ENCODE data around the gene FAM149B1.

FAM149B1 gene

GRCh38 chr10:73167783-73168464 lies at the start of gene FAM149B1, which contains the start of gene ECD:
TSS of gene FAM149B1 (plus strand) at chr10:73168119. CDS start at chr10:73168340, 221 bp downstream.
TSS of gene ECD (minus strand) at chr10:73168008. CDS start at chr10:73163937, 4,071 bp downstream.
- TF ChIP-seq EZH2 (IDR thresholded peaks at IDR 0.05; ENCODE audit: borderline replicate concordance, low read depth, low read length, severe bottlenecking) (no peak), CTCF (IDR thresholded peaks at IDR 0.05; ENCODE audit: borderline replicate concordance, extremely low read depth, low read length, poor library complexity, severe bottlenecking) (peak; percentile 21)
- Histone ChIP-seq H2AFZ (ENCODE audit: low read depth, low read length) (peak within 1 kb of the TSS; percentile 92), H3K36me3 (ENCODE audit: insufficient read depth, low read length) (peaks cover 10% of the 10 kb centered on the region; the same call in 1 of the 2 replicates), H3K27ac (ENCODE audit: low read length) (peak within 1 kb of the TSS; percentile 88), H3K79me2 (ENCODE audit: insufficient read depth, low read length) (peaks cover 63% of the 10 kb centered on the region), H3K9ac (ENCODE audit: low read depth, low read length) (peak within 1 kb of the TSS; percentile 82), H3K27me3 (ENCODE audit: insufficient read depth, low read length, poor library complexity) (no peaks in the 10 kb centered on the region), H3K4me2 (ENCODE audit: insufficient read depth, low read length) (peak within 1 kb of the TSS; percentile 97), H3K9me3 (ENCODE audit: insufficient read depth, low read length, severe bottlenecking) (no peaks in the 10 kb centered on the region), H3K4me3 (ENCODE audit: low read depth in 1 of 2, low read length in 2 of 2) (peak within 1 kb of the TSS; percentile 61 to 94), H4K20me1 (ENCODE audit: insufficient read depth, low read length) (no peaks in the 10 kb centered on the region), H3K4me1 (ENCODE audit: insufficient read depth, low read length) (peaks cover 46% of the 10 kb centered on the region)
- DNase-seq (peak; percentile 89), ATAC-seq (ENCODE audit: insufficient read depth, low read depth) (peak; percentile 94)

GRCh38 chr10:73119457-73119856 lies 48.5 kb upstream of the FAM149B1 start:
- Histone ChIP-seq H3K4me2 (ENCODE audit: insufficient read depth, low read length) (no peak overlapping the region), H3K27ac (ENCODE audit: low read length) (no peak overlapping the region), H2AFZ (ENCODE audit: low read depth, low read length) (no peak overlapping the region), H3K27me3 (ENCODE audit: insufficient read depth, low read length, poor library complexity) (no peaks in the 10 kb centered on the region), H3K36me3 (ENCODE audit: insufficient read depth, low read length) (peaks cover 14% of the 10 kb centered on the region; the same call in 1 of the 2 replicates), H3K79me2 (ENCODE audit: insufficient read depth, low read length) (no peaks in the 10 kb centered on the region), H4K20me1 (ENCODE audit: insufficient read depth, low read length) (no peaks in the 10 kb centered on the region), H3K9me3 (ENCODE audit: insufficient read depth, low read length, severe bottlenecking) (no peaks in the 10 kb centered on the region), H3K4me3 (ENCODE audit: low read depth in 1 of 2, low read length in 2 of 2) (no peak overlapping the region), H3K9ac (ENCODE audit: low read depth, low read length) (no peak overlapping the region), H3K4me1 (ENCODE audit: insufficient read depth, low read length) (no peaks in the 10 kb centered on the region)
- TF ChIP-seq CTCF (IDR thresholded peaks at IDR 0.05; ENCODE audit: borderline replicate concordance, extremely low read depth, low read length, poor library complexity, severe bottlenecking) (no peak), EZH2 (IDR thresholded peaks at IDR 0.05; ENCODE audit: borderline replicate concordance, low read depth, low read length, severe bottlenecking) (no peak)
- DNase-seq (no peak), ATAC-seq (ENCODE audit: insufficient read depth, low read depth) (no peak)

- no peak overlapping the region for H3K27ac ChIP-seq (ENCODE audit: low read length)
- H3K9me3 ChIP-seq (ENCODE audit: insufficient read depth, low read length, severe bottlenecking): no peaks in the 10 kb centered on the region
- H3K4me1 ChIP-seq (ENCODE audit: insufficient read depth, low read length): no peaks in the 10 kb centered on the region
- TF ChIP-seq EZH2 (IDR thresholded peaks at IDR 0.05; ENCODE audit: borderline replicate concordance, low read depth, low read length, severe bottlenecking): no peak
- peaks cover 17% of the 10 kb centered on the region for H3K36me3 ChIP-seq (ENCODE audit: insufficient read depth, low read length)
- H3K27me3 ChIP-seq (ENCODE audit: insufficient read depth, low read length, poor library complexity): no peaks in the 10 kb centered on the region
- no peaks in the 10 kb centered on the region for H4K20me1 ChIP-seq (ENCODE audit: insufficient read depth, low read length)
- H3K4me2 ChIP-seq (ENCODE audit: insufficient read depth, low read length): no peak overlapping the region
- no peaks in the 10 kb centered on the region for H3K79me2 ChIP-seq (ENCODE audit: insufficient read depth, low read length)
- no peak overlapping the region for H3K4me3 ChIP-seq (ENCODE audit: low read depth in 1 of 2, low read length in 2 of 2)
- ATAC-seq (ENCODE audit: insufficient read depth, low read depth) (no peak), DNase-seq (no peak)
- H3K9ac ChIP-seq (ENCODE audit: low read depth, low read length): no peak overlapping the region
- H2AFZ ChIP-seq (ENCODE audit: low read depth, low read length): no peak overlapping the region
Measured at GRCh38 chr10:73119952-73120351, 48.0 kb upstream of the FAM149B1 start.

GRCh38 chr10:73126343-73126742 lies 41.6 kb upstream of the FAM149B1 start:
- Histone ChIP-seq H3K4me3 (ENCODE audit: low read depth in 1 of 2, low read length in 2 of 2) (no peak overlapping the region), H3K9ac (ENCODE audit: low read depth, low read length) (no peak overlapping the region), H3K79me2 (ENCODE audit: insufficient read depth, low read length) (no peaks in the 10 kb centered on the region), H3K27me3 (ENCODE audit: insufficient read depth, low read length, poor library complexity) (no peaks in the 10 kb centered on the region), H2AFZ (ENCODE audit: low read depth, low read length) (no peak overlapping the region), H3K27ac (ENCODE audit: low read length) (no peak overlapping the region), H3K36me3 (ENCODE audit: insufficient read depth, low read length) (peaks cover 50% of the 10 kb centered on the region), H3K4me2 (ENCODE audit: insufficient read depth, low read length) (no peak overlapping the region), H4K20me1 (ENCODE audit: insufficient read depth, low read length) (no peaks in the 10 kb centered on the region), H3K4me1 (ENCODE audit: insufficient read depth, low read length) (no peaks in the 10 kb centered on the region), H3K9me3 (ENCODE audit: insufficient read depth, low read length, severe bottlenecking) (no peaks in the 10 kb centered on the region)
- DNase-seq (no peak), ATAC-seq (ENCODE audit: insufficient read depth, low read depth) (no peak)
- TF ChIP-seq CTCF (IDR thresholded peaks at IDR 0.05; ENCODE audit: borderline replicate concordance, extremely low read depth, low read length, poor library complexity, severe bottlenecking) (no peak), EZH2 (IDR thresholded peaks at IDR 0.05; ENCODE audit: borderline replicate concordance, low read depth, low read length, severe bottlenecking) (no peak)
